MM.1S (cell line): ENCODE results near the gene ZNF25.
"Not testable (repeated sequence)": the region's sequence is repeated elsewhere in the genome, so short reads cannot be mapped to it uniquely, and the experiment has no call there.

Source experiments
- DNase-seq: peaks from one replicate; pipeline ENCODE4 v3.0.0-alpha.2; 2015
- H2AFZ ChIP-seq: fragments of 300-600 bp; sonication (generic); 2 replicates; pipeline ENCODE4 v1.6.0; 2016; ENCODE audit warnings: antibody characterized with exemption, low read length
- H3F3A ChIP-seq: fragments of 300-600 bp; sonication (generic); 2 replicates; pipeline ENCODE4 v1.6.1; 2016; ENCODE audit warnings: mild to moderate bottlenecking, antibody characterized with exemption, low read length, moderate library complexity, mixed read lengths; ENCODE audit not compliant: insufficient read depth
- H3K27ac ChIP-seq: fragments of 300-600 bp; sonication (generic); 2 replicates; pipeline ENCODE4 v1.5.1; 2016; ENCODE audit warnings: mild to moderate bottlenecking, low read length
- H3K27me3 ChIP-seq: fragments of 300-600 bp; sonication (generic); replicated peaks from 2 replicates; pipeline ENCODE4 v1.6.0; 2016; ENCODE audit warnings: low read length; ENCODE audit not compliant: insufficient read depth
- H3K36me3 ChIP-seq: fragments of 300-600 bp; sonication (generic); replicated peaks from 2 replicates; pipeline ENCODE4 v1.6.1; 2016; ENCODE audit warnings: mild to moderate bottlenecking, low read length, mixed read lengths; ENCODE audit not compliant: insufficient read depth
- H3K4me1 ChIP-seq: fragments of 300-600 bp; sonication (generic); 2 replicates; pipeline ENCODE4 v1.6.1; 2016; ENCODE audit warnings: low read length, mixed read lengths
- H3K4me2 ChIP-seq: fragments of 300-600 bp; sonication (generic); 2 replicates; pipeline ENCODE4 v1.6.0; 2016; ENCODE audit warnings: low read depth, low read length
- H3K4me3 ChIP-seq: fragments of 300-600 bp; sonication (generic); 2 replicates; pipeline ENCODE4 v1.5.1; 2016; ENCODE audit warnings: low read length, mixed read lengths
- H3K79me2 ChIP-seq: fragments of 300-600 bp; sonication (generic); 2 replicates; pipeline ENCODE4 v1.6.1; 2016; ENCODE audit warnings: mixed run types, low read length, mixed read lengths
- H3K9ac ChIP-seq: fragments of 300-600 bp; sonication (generic); 2 replicates; pipeline ENCODE4 v1.6.1; 2016; ENCODE audit warnings: low read length, mixed read lengths
- H3K9me2 ChIP-seq: fragments of 300-600 bp; sonication (generic); replicated peaks from 2 replicates; pipeline ENCODE4 v1.6.1; 2016; ENCODE audit warnings: mild to moderate bottlenecking, low read length, mixed read lengths; ENCODE audit not compliant: insufficient read depth
- H3K9me3 ChIP-seq: fragments of 300-600 bp; sonication (generic); replicated peaks from 2 replicates; pipeline ENCODE4 v1.6.1; 2016; ENCODE audit warnings: mild to moderate bottlenecking, low read length, mixed read lengths; ENCODE audit not compliant: insufficient read depth
- H4K20me1 ChIP-seq: fragments of 300-600 bp; sonication (generic); 2 replicates; pipeline ENCODE4 v1.6.1; 2016; ENCODE audit warnings: mild to moderate bottlenecking, low read length, moderate library complexity, mixed read lengths; ENCODE audit not compliant: insufficient read depth
- CTCF ChIP-seq: fragments of 300-600 bp; sonication (generic); IDR thresholded peaks from 2 replicates; pipeline ENCODE4 v1.5.1; 2016; ENCODE audit warnings: antibody characterized with exemption, low read length, mixed read lengths
- EZH2 ChIP-seq: fragments of 300-600 bp; sonication (generic); optimal IDR thresholded peaks from 2 replicates; pipeline ENCODE3; 2017; ENCODE audit warnings: low read depth, mild to moderate bottlenecking, antibody characterized with exemption, low read length, mixed read lengths
- EZH2phosphoT487 ChIP-seq: fragments of 300-600 bp; sonication (generic); IDR thresholded peaks from 2 replicates; pipeline ENCODE4 v1.6.1; 2018; ENCODE audit warnings: antibody characterized with exemption, low read length

ZNF25 gene

GRCh38 chr10:37976091-37976879, at the start of gene ZNF25:
ZNF25 (minus strand) TSS chr10:37976647; CDS start chr10:37971722, 4,925 bp downstream.
- 0 out of 2 replicates have a peak, but pooled peaks cover 4% of the 10 kb centered on the region for H3K4me1 ChIP-seq
- peak; percentile 90 for TF ChIP-seq CTCF
- no peak for TF ChIP-seq EZH2
- TF ChIP-seq EZH2phosphoT487, result no peak
- H3K79me2 ChIP-seq, result no peaks in the 10 kb centered on the region
- peak within 1 kb of the TSS; percentile 79 for H3K9ac ChIP-seq
- H3F3A ChIP-seq, result 0 out of 2 replicates have a peak, but pooled peaks cover 4% of the 10 kb centered on the region
- no peaks in the 10 kb centered on the region for H3K9me3 ChIP-seq
- peak within 1 kb of the TSS; percentile 59 for H3K4me2 ChIP-seq
- no peaks in the 10 kb centered on the region for H4K20me1 ChIP-seq
- H3K9me2 ChIP-seq, result no peaks in the 10 kb centered on the region
- no peaks in the 10 kb centered on the region for H3K36me3 ChIP-seq
- peak within 1 kb of the TSS; percentile 81 for H3K4me3 ChIP-seq
- peak within 1 kb of the TSS; percentile 91 for H2AFZ ChIP-seq
- no peaks in the 10 kb centered on the region for H3K27me3 ChIP-seq
- DNase-seq, result peak; percentile 99
- H3K27ac ChIP-seq, result peak within 1 kb of the TSS; percentile 72

DNA sequence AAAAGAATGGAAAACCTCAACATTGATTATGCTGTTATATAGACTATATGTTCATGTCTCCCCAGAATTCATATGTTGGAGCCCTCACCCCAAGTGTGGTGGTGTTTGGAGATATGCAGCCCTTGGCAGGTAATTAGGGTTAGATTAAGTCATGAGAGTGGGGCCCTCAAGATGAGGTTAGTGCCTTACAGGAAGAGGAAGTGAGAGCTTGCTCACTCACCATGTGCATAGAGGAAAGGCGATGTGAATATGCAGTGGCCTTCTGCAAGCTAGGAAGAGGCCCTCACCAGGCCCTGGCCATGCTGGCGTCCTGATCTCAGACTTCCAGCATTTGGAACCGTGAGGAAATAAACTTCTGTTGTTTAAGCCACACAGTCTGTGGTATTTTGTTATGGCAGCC, 48.8 kb upstream of the ZNF25 start:
- no peak overlapping the region for H3K4me2 ChIP-seq
- H3K27ac ChIP-seq, result no peak overlapping the region
- peaks cover 3% of the 10 kb centered on the region for H3K36me3 ChIP-seq

GRCh38 chr10:38019124-38019523, 42.7 kb upstream of the ZNF25 start:
- H3K9me3 ChIP-seq, H3K27ac ChIP-seq, H3F3A ChIP-seq, H3K27me3 ChIP-seq, H3K9ac ChIP-seq, H3K4me1 ChIP-seq, H3K4me2 ChIP-seq, H2AFZ ChIP-seq, H3K9me2 ChIP-seq, DNase-seq, H3K4me3 ChIP-seq, H4K20me1 ChIP-seq: not testable (repeated sequence)
- Histone ChIP-seq H3K79me2 (peaks cover 18% of the 10 kb centered on the region), H3K36me3 (peaks cover 20% of the 10 kb centered on the region)

More for the DNA sequence above, 48.8 kb upstream of the ZNF25 start:
- H3K4me3 ChIP-seq, result no peak overlapping the region
- H3K9me3 ChIP-seq, result no peaks in the 10 kb centered on the region
- DNase-seq, result no peak
- H3K4me1 ChIP-seq, result peaks cover 9% of the 10 kb centered on the region; the same call in 1 of the 2 replicates
- H3K27me3 ChIP-seq, result no peaks in the 10 kb centered on the region
- no peaks in the 10 kb centered on the region for H3K9me2 ChIP-seq
- H3K9ac ChIP-seq, result no peak overlapping the region
- no peaks in the 10 kb centered on the region for H3F3A ChIP-seq
- no peak for TF ChIP-seq EZH2
- no peak for TF ChIP-seq CTCF
- TF ChIP-seq EZH2phosphoT487, result no peak
- H2AFZ ChIP-seq, result no peak overlapping the region
- H3K79me2 ChIP-seq, result peaks cover 5% of the 10 kb centered on the region
- no peaks in the 10 kb centered on the region for H4K20me1 ChIP-seq

DNA sequence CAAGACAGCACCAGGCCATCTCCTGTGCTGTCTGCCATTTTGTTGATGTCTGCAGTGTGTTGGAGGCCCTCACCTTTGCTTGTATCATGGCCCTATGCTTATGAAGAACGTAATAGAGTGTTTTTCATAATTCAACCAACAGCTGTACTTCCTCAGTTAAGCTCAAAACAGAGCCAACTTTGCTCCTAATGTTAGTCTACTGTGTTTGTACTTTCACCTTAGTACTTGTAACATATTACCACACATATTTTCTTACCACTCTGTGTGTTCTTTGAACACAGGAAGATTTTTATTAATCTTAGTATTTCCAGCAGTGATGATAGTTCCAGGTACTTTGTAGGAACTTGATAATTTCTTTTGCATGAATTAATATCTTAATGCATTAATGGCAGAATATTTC, 39.9 kb upstream of the ZNF25 start:
- Histone ChIP-seq H3K4me3 (no peak overlapping the region), H3K27ac (no peak overlapping the region), H3K36me3 (peaks cover 20% of the 10 kb centered on the region), H4K20me1 (no peaks in the 10 kb centered on the region), H3K27me3 (no peaks in the 10 kb centered on the region), H3K9me2 (no peaks in the 10 kb centered on the region), H3K9ac (no peak overlapping the region), H3K79me2 (peaks cover 45% of the 10 kb centered on the region), H2AFZ (no peak overlapping the region), H3K4me1 (peaks cover 3% of the 10 kb centered on the region; the same call in 1 of the 2 replicates), H3F3A (no peaks in the 10 kb centered on the region), H3K4me2 (no peak overlapping the region), H3K9me3 (no peaks in the 10 kb centered on the region)
- TF ChIP-seq EZH2 (no peak), EZH2phosphoT487 (no peak), CTCF (no peak)
- no peak for DNase-seq
